CD4-positive, alpha-beta T cell treated with Interleukin-1 beta for 1 hour (primary cell): ENCODE data around the gene CUBN.

Experiments used
- DNase-seq, 2 donors: peaks; one replicate each; pipeline ENCODE4 v3.0.0-alpha.2; 2020 to 2022

CUBN gene

DNA sequence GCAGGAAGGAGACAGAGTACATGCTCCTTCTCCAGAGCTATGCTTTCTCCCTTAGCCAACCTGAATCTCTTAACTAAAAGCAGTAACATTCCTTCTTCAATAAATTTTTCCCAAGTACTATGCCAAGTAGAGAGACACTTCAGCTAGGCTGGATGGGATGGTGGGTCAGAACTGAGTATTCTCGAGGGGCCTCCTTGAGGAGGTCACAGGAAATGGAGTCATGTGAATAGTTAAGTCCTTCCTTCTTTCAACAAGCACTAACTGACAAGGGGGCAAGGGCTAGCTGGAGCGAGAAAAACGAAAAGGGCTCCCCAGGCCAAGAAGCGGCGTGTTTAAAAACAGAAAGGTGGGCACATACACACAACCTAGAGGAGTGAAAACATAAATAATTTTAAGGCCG, 317.8 kb downstream of the CUBN start:
- no peak for DNase-seq

DNA sequence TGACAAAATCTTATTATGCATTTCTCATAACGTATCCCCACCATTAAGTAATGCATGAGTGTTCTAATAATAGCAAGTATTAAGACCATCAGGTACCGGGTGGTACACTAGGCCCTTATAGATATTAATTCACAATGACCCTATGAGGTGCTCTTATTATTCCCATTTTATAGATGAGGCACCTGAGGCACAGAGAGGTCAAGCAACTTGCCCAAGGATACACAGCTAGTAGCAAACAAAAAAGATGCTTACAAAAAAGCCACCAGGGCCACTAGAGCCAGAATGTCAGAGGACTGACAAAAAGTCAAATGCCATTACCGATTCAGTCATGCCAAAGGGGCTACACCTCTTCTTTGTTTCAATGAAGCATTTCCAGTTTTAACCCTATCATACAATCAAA, 318.3 kb downstream of the CUBN start:
- no peak for DNase-seq

DNA sequence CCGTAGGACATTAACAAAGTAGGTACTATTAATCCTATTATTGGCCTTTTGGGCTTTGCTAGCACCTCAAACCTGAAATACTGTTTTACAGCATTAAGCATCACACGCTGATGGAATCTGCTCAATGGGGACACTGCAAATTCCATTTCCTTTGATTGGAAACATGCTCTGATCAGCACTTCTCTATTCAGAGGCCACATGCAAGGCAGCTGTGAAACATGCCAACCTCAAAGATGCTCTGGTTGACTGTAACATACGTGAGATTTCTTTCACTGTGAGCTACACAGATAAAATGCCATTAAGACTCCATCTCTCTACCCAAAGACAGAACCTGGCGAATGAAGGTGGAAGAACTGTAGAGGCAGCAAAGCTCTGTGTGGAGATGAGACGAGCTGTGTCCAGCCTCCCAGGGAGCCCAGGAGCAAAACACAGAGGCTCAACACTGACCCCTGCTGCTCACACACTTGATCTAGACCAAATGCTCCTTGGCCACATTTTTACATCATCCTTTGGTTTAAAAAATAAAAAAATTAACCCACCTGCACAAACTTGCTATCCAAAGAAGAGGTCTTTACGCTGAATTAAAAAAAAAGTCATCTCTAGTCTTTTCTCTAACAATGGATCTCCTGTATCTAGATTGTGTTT, 320.4 kb downstream of the CUBN start:
- DNase-seq, result peak; percentile 44 to 57

DNA sequence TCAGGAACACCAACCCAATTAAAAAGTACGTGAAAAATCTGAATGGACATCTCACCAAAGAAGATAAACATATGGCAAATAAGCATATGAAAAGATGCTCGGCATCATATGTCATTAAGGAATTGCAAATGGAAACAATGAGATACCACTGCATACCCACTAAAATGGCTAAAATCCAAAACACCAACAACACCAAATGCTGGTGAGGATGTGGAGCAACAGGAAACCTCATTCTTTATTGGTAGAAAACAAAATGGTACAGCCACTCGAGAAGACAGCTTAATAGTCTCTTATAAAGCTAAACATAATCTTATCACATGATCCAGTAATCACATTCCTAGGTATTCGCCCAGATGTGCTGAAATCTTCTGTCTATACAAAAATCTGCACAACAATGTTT, 325.5 kb downstream of the CUBN start:
- DNase-seq, result no peak

DNA sequence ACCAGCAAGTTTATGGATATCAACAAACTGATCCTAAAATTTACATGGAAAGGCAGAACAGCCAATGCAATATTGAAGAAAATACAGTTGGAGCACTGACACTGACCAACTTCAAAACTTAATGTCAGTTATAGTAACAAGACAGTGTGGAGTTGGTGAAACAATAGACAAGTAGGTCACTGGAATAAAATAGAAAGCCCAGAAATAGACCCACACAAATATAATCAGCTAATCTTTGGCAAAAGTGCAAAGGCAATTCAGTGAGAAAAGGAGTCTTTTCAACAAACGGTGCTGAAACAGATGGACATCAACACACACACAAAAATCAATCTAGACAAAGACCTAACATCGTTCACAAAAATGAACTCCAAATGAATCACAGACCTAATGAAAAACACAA, 326.1 kb downstream of the CUBN start:
- no peak for DNase-seq

DNA sequence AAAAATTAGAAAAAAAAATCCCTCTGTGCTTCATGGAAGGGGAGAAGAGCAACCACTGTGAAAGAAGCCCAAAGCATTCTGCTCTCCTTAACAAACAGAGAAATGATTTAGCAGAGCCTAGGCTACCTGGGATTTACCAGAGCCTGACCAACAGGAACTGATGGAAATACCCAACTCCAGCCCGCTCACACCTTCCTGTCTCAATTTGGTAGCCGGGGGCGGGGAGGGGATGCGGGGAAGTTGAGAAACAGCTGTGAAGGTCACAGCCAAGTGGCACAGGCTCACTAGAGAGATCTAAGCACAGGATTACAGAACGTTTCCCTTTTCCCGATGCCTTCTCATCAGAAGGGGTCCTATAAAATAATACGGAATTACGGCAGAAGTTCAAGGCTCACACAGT, 330.0 kb downstream of the CUBN start:
- DNase-seq, result no peak

DNA sequence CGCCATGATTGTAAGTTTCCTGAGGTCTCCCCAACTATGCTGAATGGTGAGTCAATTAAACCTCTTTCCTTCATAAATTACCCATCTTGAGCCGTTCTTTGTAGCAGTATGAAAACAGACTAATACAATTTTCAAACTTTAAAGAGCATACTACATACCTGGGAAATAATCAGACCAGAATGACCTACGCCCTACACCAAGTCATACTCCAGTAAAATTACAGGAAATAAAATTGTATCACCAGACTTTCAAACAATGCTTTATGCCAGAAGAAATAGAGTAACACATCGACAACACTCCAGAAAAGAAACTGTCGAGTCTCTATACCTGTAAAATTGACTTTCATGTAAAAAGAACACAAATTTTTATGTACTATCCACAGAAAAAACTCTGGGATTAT, 331.0 kb downstream of the CUBN start:
- no peak for DNase-seq

DNA sequence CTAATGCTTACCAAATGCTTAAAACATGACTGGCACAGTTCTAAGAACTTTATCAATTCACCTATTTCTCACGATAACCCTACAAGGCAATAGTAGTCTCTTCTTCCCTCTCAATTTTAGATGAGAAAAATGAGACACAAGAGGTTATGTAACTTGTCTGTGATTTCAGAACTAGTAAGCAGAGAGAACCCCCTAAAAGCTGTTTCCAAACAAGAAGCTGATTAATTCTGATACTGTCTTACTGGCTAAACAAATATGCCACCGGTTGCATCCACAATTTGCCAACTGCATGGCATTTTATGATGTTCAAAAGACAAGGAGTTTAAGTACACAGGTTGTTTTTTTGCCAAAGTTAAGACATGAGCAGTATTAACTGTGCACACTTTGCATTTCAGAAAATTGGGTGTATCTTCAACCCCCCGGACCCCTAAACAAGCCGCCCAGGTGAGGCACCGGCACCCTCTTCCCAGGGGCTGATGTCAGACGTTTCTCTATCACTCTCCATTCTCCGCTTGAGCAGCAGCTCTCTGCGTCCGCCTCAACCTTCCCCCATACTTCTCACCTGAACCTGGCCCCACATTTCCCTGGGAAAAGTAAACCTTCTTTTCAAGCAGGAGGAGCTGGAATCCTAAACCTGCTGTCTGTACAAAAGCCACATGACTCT, 334.1 kb downstream of the CUBN start:
- no peak for DNase-seq

DNA sequence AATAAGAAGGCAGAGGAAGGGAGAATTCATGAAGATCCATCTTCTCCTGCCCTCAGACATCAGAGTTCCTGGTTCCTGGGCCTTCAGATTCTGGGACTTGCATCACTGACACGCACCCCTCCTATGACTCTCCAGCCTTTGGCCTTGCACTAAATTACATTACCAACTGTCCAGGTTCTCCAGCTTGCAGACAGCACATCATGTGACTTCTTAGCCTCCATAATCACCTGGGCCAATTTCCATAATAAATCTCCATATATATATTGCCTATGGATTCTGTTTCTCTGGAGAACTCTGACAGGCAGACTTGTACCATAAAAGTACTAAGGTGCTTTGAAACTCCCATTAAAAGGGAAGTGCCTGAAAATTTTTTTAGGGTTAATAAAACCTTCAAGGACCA, 335.6 kb downstream of the CUBN start:
- no peak for DNase-seq

DNA sequence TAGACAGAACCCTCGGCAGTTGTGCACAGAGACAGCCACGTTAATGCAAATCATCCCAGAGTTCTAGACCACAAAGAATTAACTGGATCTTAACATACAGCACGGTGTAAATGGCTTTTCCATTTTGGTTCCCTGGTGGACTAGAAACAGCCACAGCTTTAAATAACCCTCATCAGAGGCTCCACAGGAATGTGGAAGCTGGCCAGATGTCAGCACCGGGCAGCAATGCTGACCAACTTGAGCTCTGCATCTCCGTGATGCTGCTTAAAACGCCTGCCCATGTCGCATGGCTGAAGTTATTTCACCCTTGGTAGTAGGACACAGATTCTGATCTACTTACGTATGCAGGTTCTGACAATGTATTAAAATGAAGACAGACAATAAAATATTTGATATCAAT, 336.9 kb downstream of the CUBN start:
- no peak for DNase-seq

DNA sequence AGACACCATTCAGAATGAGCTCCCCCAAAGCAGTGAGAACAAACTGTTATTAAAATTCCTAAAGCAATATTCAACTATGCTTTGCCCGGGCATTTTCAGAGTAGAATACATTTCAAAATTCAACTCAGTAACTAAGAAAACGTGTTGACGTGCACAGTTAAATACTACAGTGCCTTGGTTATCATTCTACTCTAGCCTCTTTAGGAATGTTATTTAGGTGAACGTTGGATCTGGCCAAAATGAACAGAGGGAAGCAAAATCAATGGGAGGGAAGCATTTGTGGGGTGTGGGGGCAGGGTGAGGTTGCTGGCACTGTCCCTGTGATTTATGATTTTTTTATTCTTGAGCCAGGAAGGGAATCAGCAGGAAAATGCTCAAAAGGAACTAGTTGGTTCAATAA, 339.8 kb downstream of the CUBN start:
- no peak for DNase-seq

DNA sequence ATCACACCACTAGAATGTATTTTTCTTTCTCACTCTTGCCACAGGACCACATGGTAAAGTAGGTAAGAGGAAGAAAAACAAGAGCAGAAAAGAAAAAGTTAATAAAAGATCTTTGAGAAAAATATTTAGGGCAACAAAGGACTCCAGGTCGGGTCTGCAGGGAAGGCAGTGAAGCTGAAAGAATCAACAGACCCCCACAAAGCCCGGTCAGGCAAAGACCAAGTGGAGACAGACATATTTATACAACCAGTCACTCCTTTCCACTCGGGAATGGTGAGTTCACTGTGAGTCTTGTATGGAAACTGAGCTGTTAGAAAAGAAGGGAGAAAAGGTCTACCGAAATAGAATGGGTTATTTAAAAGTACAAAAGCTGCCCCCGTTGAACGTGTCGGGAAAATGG, 340.4 kb downstream of the CUBN start:
- no peak for DNase-seq

DNA sequence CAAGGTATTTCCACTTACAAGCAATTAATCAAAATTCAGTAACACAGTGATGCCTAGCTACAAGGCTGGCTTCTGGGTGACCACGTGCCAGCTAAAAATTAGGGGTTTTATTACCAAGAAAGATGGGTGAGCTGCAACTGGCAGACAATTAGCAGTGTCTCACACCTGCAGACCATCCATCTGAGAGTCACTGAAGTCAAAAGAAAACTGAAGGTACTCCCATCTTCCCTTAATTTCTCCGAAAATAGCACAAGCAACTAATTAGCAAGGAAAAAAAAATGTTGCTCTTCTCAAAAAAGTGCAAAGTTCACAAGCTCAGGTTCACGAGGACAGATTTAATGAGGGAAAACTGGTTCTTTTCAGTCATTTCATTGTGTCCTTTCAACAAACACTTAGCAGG, 340.8 kb downstream of the CUBN start:
- no peak for DNase-seq

DNA sequence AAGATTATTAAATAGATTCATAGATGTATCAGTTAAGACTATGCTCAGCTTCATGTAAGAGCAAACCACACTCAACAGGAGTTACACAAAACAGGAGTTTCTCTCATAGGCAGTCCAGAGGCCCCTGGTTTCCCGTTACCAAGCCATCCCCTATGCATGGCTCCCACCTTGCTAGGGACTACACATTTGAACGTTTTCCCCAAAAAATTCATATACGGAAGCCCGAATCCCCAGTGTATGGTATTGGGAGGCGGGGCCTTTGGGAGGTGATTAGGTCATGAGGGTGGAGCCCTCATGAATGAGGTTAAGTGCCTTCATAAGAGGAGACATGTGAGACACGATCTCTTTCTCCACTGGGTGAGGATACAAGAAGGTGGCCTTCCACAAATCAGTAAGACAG, 341.5 kb downstream of the CUBN start:
- peak; percentile 10 to 55 for DNase-seq

DNA sequence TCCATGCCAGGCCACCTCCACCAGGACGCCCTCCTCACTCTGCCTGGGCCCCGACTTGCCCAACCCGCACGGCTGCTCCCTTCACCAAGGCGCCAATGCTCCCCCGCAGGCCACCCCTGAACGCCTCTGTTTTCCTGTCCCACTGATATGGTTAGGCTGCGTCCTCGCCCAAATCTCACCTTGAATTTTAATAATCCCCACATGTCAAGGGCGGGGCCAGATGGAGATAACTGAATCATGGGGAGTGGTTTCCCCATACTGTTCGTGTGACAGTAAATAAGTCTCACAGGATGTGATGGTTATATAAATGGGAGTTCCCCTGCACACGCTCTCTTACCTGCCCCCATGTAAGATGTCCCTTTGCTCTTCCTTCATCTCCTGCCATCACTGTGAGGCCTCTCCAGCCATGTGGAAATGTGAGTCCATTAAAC, 342.2 kb downstream of the CUBN start:
- peak; percentile 73 to 88 for DNase-seq

DNA sequence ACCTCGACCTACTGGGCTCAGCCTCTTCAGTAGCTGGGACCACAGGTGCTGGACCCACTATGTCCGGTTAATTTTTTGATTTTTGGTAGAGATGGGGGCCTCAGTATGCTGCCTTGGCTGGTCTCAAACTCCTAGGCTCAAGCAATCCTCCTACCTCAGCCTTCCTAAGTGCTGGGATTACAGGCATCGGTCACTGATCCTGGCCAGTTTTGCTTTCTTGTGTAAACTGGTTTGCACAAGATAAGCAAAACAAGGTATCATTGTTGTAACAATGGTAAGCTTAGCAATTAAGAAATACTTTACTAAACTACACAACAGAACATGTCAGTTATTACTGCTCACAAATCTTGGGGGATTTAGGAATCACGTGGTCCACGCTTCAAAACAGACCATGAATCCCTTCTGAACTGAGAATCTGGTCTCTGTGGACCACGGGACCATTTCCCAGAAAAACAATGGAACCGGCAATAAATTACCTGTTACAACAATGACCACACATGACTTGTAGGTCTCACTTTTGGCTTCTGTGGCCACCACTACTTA, 349.2 kb downstream of the CUBN start:
- no peak for DNase-seq

DNA sequence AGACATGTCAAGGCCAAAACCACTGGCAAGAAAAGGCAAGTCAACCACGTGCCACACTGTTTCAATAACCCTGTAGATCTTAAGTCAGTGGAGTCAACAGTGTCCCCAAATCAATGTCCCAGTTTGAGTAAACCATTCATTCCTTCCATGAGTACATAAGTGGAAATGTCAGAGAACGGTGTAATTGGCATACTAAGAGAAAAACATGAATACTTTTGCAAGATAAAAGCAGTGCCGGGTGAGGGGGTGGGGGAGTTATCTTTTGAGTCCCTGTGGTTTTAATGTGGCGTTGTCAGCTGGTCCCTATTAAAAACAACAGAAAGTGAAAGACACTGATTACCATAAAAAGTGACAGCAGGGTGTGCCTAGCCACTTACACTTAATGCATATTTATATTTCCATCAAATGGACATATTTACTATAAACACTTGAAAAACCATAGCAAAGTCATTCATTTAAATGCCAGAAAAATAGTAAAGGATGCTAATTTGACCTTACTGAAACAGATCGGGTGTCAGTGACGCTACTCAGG, 350.2 kb downstream of the CUBN start:
- peak in 1 of 2 donors; percentile 52 for DNase-seq

DNA sequence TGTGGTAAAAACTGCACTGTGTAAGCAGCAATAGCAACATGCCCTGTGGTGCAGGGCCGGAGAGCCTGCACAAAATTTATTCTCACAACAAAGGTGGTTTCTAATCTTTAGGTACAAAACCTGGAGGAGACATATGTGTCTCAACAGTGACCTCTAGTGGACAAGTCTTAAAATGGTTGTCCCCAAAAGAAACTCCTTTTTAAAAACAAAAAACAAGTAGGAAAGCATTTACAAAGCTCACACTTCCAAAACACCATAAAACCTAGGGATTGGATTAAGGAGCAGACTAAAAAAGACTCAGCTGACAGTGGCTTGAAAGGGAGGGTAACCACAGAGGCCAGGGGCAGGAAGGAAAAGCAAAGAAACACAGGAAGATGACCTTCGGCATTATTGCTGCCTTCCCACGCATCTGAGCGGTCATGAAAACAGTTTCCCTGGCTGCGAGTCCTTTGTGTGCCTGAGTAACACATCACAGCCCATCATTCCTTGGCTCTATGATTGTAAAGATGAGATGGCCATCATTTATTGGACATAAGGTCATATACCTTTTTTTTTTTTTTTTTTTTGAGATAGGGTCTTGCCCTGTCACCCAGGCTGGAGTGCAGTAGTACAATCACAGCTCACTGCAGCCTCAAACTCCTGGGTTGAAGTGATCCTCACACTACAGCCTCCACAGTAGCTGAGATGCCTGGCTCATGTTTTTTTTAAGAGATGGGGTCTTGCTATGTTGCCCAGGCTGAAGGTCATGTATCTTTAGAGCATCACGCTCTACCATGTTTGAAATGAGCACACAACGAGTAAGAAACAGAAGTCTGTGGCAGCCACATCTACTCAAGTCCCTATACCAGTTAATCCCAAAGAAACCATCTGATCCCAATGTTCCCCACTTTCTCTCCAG, 351.9 kb downstream of the CUBN start:
- DNase-seq, result peak in 1 of 2 donors; percentile 63

DNA sequence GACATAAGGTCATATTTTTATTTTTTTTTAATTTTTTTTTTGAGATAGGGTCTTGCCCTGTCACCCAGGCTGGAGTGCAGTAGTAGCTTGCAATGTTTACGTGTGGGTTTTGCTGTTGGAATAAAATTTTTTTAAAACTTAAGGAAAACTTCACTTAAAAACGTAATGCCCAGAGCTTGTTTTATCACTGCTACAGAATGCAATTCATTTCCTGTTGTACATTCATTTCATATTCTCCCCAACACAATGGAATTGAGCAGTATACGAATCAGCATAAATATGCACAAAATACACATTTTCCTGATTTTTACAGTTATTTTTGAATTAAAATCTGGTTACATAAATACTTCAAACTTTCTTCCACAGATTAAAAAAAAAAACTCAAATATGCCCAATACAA, 352.7 kb downstream of the CUBN start:
- DNase-seq, result no peak
